Liver (tissue), 3 donors: ENCODE measurements around the gene NLRP6.

Source experiments
- GABPA ChIP-seq, 2 donors: IDR thresholded peaks in 1 of 2; conservative IDR thresholded peaks in 1 of 2; 2 replicates each; pipeline ENCODE4 v1.6.1; 2016; ENCODE audit warnings: antibody characterized with exemption in 2 of 2, mild to moderate bottlenecking in 1 of 2, moderate library complexity in 1 of 2
- HNF4A ChIP-seq, 2 donors: conservative IDR thresholded peaks; 2 replicates each; pipeline ENCODE4 v1.6.1; 2016; ENCODE audit warnings: antibody characterized with exemption in 2 of 2, mild to moderate bottlenecking in 2 of 2
- TAF1 ChIP-seq: conservative IDR thresholded peaks from 2 replicates; pipeline ENCODE4 v1.6.1; 2016; ENCODE audit warnings: antibody characterized with exemption, mild to moderate bottlenecking
- TF ChIP-seq, protein P1 (sequence below): fragments of 150-350 bp; IDR thresholded peaks from 2 replicates; pipeline ENCODE4 v1.5.1; 2017; ENCODE audit warnings: improper control_type of control experiment, low read depth, low read length; ENCODE audit not compliant: missing input control
- TF ChIP-seq, protein P2 (sequence below): IDR thresholded peaks from 2 replicates; pipeline ENCODE4 v1.6.1; 2016; ENCODE audit warnings: antibody characterized with exemption
- donor health status: healthy.
- donor health status: healthy.

GRCh38 chr11:235609-235996, 42.6 kb upstream of the NLRP6 start:
- TF ChIP-seq, protein P1, sequence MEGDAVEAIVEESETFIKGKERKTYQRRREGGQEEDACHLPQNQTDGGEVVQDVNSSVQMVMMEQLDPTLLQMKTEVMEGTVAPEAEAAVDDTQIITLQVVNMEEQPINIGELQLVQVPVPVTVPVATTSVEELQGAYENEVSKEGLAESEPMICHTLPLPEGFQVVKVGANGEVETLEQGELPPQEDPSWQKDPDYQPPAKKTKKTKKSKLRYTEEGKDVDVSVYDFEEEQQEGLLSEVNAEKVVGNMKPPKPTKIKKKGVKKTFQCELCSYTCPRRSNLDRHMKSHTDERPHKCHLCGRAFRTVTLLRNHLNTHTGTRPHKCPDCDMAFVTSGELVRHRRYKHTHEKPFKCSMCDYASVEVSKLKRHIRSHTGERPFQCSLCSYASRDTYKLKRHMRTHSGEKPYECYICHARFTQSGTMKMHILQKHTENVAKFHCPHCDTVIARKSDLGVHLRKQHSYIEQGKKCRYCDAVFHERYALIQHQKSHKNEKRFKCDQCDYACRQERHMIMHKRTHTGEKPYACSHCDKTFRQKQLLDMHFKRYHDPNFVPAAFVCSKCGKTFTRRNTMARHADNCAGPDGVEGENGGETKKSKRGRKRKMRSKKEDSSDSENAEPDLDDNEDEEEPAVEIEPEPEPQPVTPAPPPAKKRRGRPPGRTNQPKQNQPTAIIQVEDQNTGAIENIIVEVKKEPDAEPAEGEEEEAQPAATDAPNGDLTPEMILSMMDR: no peak
- TF ChIP-seq, protein P2, sequence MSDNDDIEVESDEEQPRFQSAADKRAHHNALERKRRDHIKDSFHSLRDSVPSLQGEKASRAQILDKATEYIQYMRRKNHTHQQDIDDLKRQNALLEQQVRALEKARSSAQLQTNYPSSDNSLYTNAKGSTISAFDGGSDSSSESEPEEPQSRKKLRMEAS: no peak
- TF ChIP-seq HNF4A (conservative IDR thresholded peaks at IDR 0.05) (no peak), TAF1 (no peak), GABPA (IDR thresholded peaks at IDR 0.05 in 1 of 2, conservative IDR thresholded peaks at IDR 0.05 in 1 of 2) (no peak)
